SU-DHL-6 (cell line): Measurements from ENCODE around the gene ANGPTL7.

Experiments
- H2AFZ ChIP-seq: fragments of 200-600 bp; sonication (generic); 2 replicates; pipeline ENCODE4 v1.6.1; 2014; ENCODE audit warnings: low read depth, mild to moderate bottlenecking, moderate library complexity, mixed read lengths, antibody characterized with exemption, low read length; ENCODE audit not compliant: severe bottlenecking
- H3F3A ChIP-seq: fragments of 200-600 bp; shearing (Covaris generic); 2 replicates; pipeline ENCODE4 v1.6.0; 2016; ENCODE audit warnings: antibody characterized with exemption, mild to moderate bottlenecking; ENCODE audit not compliant: insufficient read depth
- H3K27ac ChIP-seq: fragments of 200-600 bp; sonication (generic); 2 replicates; pipeline ENCODE4 v1.5.1; 2016; ENCODE audit warnings: low read depth, mild to moderate bottlenecking, low read length, moderate library complexity, mixed read lengths
- H3K27me3 ChIP-seq: fragments of 200-600 bp; sonication (generic), shearing (Covaris generic); 2 replicates; pipeline ENCODE4 v1.6.0; 2014; ENCODE audit warnings: mild to moderate bottlenecking, low read length
- H3K36me3 ChIP-seq: fragments of 200-600 bp; sonication (generic); 2 replicates; pipeline ENCODE4 v1.6.1; 2014; ENCODE audit warnings: mild to moderate bottlenecking, low read length, mixed read lengths
- H3K4me2 ChIP-seq: fragments of 300-600, 200-600 bp; shearing (Covaris generic), sonication (generic); 2 replicates; pipeline ENCODE4 v1.6.0; 2014; ENCODE audit warnings: low read length, low read depth, mild to moderate bottlenecking; ENCODE audit not compliant: poor library complexity, severe bottlenecking
- H3K4me3 ChIP-seq: fragments of 200-600 bp; sonication (generic); 2 replicates; pipeline ENCODE4 v1.5.1; 2014; ENCODE audit warnings: antibody characterized with exemption, low read length, mild to moderate bottlenecking, mixed read lengths; ENCODE audit not compliant: insufficient read depth, poor library complexity, severe bottlenecking
- H3K79me2 ChIP-seq: fragments of 200-600 bp; sonication (generic); 2 replicates; pipeline ENCODE4 v1.6.1; 2014; ENCODE audit warnings: mild to moderate bottlenecking, low read length, moderate library complexity; ENCODE audit not compliant: insufficient read depth
- H3K9ac ChIP-seq: fragments of 200-600 bp; sonication (generic); 2 replicates; pipeline ENCODE4 v1.7.0; 2014; ENCODE audit warnings: mild to moderate bottlenecking, low read length
- H3K9me2 ChIP-seq: fragments of 200-600 bp; sonication (generic); replicated peaks from 2 replicates; pipeline ENCODE4 v1.6.1; 2014; ENCODE audit warnings: low read length; ENCODE audit not compliant: insufficient read depth
- H3K9me3 ChIP-seq: fragments of 200-600 bp; sonication (generic); 2 replicates; pipeline ENCODE4 v1.6.1; 2014; ENCODE audit warnings: low read length, mixed read lengths; ENCODE audit not compliant: insufficient read depth
- H4K20me1 ChIP-seq: fragments of 200-600 bp; sonication (generic); 2 replicates; pipeline ENCODE4 v1.6.1; 2014; ENCODE audit warnings: low read depth, mild to moderate bottlenecking, antibody characterized with exemption, low read length, moderate library complexity, mixed read lengths
- CTCF ChIP-seq: fragments of 200-600 bp; sonication (generic); IDR thresholded peaks from one replicate; pipeline ENCODE4 v1.5.1; 2017; ENCODE audit warnings: antibody characterized with exemption, mild to moderate bottlenecking, low read length, moderate library complexity; ENCODE audit not compliant: insufficient read depth, poor library complexity, severe bottlenecking
- EZH2phosphoT487 ChIP-seq: fragments of 200-600 bp; sonication (generic), shearing (Covaris generic); conservative IDR thresholded peaks from 2 replicates; pipeline ENCODE4 v1.6.1; 2018; ENCODE audit warnings: mild to moderate bottlenecking, antibody characterized with exemption, low read length, moderate library complexity, mixed read lengths

The ANGPTL7 gene

GRCh38 chr1:11227106-11228077, 38.2 kb downstream of the ANGPTL7 start:
- peaks cover 43% of the 10 kb centered on the region for H3K36me3 ChIP-seq
- H3K4me2 ChIP-seq = peak overlapping the region; percentile 30
- H3K27ac ChIP-seq = peak overlapping the region; percentile 31
- no peaks in the 10 kb centered on the region for H4K20me1 ChIP-seq
- TF ChIP-seq CTCF (no peak), EZH2phosphoT487 (no peak)
- no peaks in the 10 kb centered on the region for H3K79me2 ChIP-seq
- H3K4me3 ChIP-seq = no peak overlapping the region
- H2AFZ ChIP-seq = no peak overlapping the region
- peaks cover 8% of the 10 kb centered on the region for H3F3A ChIP-seq
- H3K9me3 ChIP-seq = no peaks in the 10 kb centered on the region
- H3K9me2 ChIP-seq = no peaks in the 10 kb centered on the region
- no peaks in the 10 kb centered on the region for H3K27me3 ChIP-seq
- H3K9ac ChIP-seq = no peak overlapping the region

- H3K79me2 ChIP-seq = no peaks in the 10 kb centered on the region
- no peaks in the 10 kb centered on the region for H3K27me3 ChIP-seq
- H3K9me3 ChIP-seq = no peaks in the 10 kb centered on the region
- no peak overlapping the region for H3K4me3 ChIP-seq
- no peaks in the 10 kb centered on the region for H3K9me2 ChIP-seq
- TF ChIP-seq EZH2phosphoT487 (no peak), CTCF (no peak)
- peaks cover 8% of the 10 kb centered on the region for H3F3A ChIP-seq
- no peak overlapping the region for H3K27ac ChIP-seq
- H3K4me2 ChIP-seq = no peak overlapping the region
- no peak overlapping the region for H2AFZ ChIP-seq
- no peak overlapping the region for H3K9ac ChIP-seq
- H4K20me1 ChIP-seq = no peaks in the 10 kb centered on the region
- peaks cover 38% of the 10 kb centered on the region for H3K36me3 ChIP-seq
Observed at GRCh38 chr1:11229203-11229602, 40.0 kb downstream of the ANGPTL7 start.

GRCh38 chr1:11233208-11233607, 44.1 kb downstream of the ANGPTL7 start:
- Histone ChIP-seq H3F3A (no peaks in the 10 kb centered on the region), H3K79me2 (no peaks in the 10 kb centered on the region), H3K4me3 (no peak overlapping the region), H4K20me1 (no peaks in the 10 kb centered on the region), H3K9me2 (no peaks in the 10 kb centered on the region), H3K36me3 (peaks cover 21% of the 10 kb centered on the region), H3K27ac (no peak overlapping the region), H3K9me3 (no peaks in the 10 kb centered on the region), H3K9ac (no peak overlapping the region), H2AFZ (no peak overlapping the region), H3K4me2 (no peak overlapping the region), H3K27me3 (no peaks in the 10 kb centered on the region)
- TF ChIP-seq EZH2phosphoT487 (no peak), CTCF (no peak)
